Epithelial cell of prostate (primary cell): ENCODE data around the gene LAX1.

Experiments
- DNase-seq: peaks from one replicate; pipeline ENCODE4 v3.0.0-alpha.2; 2011; ENCODE audit warnings: low read depth, low spot score
- H3K27ac ChIP-seq: fragments of 450-650 bp; 2 replicates; pipeline ENCODE4 v1.5.1; 2017; ENCODE audit warnings: mild to moderate bottlenecking

Gene LAX1

DNA sequence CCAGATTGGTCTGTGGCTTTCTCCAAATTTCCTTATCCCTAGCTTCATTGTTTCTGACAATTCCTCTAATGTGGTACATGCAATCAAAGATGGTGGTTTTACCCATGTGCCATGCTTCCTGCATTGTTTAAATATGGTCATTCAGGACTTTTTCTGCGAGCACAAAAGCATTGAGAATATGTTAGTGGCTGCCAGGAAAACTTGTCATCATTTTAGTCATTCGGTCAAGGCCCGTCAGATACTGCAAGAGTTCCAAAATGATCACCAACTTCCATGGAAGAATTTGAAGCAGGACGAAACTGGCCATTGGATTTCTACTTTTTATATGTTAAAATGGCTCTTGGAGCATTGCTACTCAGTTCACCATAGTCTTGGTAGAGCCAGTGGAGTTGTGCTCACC is 34.2 kb downstream of the LAX1 start:
- no peak for DNase-seq
- H3K27ac ChIP-seq, result no peak overlapping the region

DNA sequence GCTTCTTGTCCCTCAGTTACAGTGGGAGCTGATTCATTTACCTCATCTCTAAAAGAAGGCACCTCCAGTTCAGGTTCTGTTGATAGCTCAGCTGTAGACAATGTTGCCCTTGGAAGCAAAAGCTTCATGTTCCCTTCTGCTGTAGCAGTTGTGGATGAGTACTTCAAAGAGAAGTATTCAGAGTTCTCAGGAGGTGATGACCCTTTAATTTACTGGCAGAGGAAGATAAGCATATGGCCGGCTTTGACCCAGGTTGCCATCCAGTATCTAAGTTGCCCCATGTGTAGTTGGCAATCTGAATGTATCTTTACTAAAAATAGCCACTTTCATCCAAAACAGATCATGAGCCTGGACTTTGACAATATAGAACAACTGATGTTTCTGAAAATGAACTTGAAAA is 35.0 kb downstream of the LAX1 start:
- no peak for DNase-seq
- no peak overlapping the region for H3K27ac ChIP-seq

DNA sequence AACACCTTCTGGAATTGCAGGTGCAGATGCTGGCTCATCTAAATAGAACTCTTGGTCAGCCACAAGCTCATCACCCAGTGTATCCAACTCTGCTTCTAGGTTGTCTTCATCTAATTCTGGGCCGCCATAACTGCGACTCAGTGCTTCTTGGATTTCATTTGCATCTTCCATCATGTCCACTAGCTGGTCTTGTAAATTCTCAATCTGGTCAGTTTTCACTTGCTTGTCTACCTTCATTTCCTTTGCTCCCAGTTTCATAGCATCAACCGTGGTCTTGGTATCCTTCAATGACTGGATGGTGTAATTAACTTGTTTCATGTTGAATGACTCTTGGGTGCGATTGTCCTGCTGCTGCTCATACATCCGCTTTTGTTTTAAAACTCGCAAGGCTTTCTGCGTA is 40.7 kb downstream of the LAX1 start:
- DNase-seq, result no peak
- H3K27ac ChIP-seq, result no peak overlapping the region

DNA sequence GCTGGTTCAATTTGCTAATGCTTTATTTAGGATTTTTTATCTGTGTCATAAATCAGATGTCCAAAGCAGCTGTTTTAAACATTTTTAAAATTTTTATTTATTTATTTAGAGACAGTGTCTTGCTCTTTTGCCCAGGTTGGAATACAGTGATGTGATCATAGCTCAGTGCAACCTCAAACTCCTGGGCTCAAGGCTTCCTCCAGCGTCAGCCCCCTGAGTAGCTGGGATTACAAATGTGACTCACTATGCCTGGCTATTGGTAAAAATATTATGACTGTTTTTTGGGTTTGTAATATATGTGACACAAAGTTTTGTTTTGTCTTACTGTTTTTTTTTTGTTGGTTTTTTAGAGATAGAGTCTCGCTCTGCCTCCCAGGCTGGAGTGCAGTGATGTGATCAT is 42.2 kb downstream of the LAX1 start:
- DNase-seq, result no peak
- no peak overlapping the region for H3K27ac ChIP-seq

DNA sequence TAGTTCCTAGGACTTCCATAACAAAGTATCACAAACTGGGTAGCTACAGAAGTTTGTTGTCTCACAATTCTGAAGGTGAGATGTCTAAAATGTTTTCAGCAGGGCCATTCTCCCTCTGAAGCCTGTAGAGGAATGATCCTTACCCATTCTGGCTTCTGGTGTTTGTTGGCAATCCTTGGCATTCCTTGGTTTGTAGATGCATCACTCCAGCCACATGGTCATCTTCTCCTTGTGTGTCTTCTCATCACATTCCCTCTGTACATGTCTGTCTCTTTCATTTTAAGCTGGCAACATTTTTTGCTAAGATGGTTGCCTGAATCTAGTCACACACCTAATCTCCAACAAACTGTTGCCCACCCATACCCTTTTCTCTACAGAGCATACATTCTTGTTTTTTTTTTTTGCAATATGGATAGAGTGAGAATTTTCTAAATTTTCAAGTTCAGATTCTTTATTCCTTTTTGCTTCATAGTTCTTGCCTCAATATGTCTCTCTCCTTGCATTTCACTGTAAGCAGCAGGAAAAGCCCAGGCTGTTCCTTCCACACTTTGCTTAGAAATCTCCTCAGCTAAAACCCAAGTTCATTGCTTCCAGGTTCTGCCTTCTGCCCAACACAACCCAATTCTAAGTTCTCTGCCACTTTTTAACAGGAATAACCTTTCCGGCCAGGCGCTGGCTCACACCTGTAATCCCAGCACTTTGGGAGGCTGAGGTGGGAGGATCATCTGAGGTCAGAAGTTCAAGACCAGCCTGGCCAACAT is 48.8 kb downstream of the LAX1 start:
- no peak for DNase-seq
- H3K27ac ChIP-seq, result no peak overlapping the region

GRCh38 chr1:203818399-203818798 is 53.4 kb downstream of the LAX1 start:
- no peak for DNase-seq
- H3K27ac ChIP-seq, result no peak overlapping the region

- H3K27ac ChIP-seq, result peak overlapping the region; percentile 9
Measured at GRCh38 chr1:203823306-203823705, 58.3 kb downstream of the LAX1 start.

More at GRCh38 chr1:203823306-203823705, 58.3 kb downstream of the LAX1 start:
- DNase-seq, result no peak
